Osteocyte (in vitro differentiated cells): ENCODE results near the gene SLC4A1. TPM values are rescaled to one million over a fixed set of nuclear protein-coding genes. Genes with fewer than 3 reads are reported as not detected.

Source experiments
- DNase-seq: peaks from one replicate; pipeline ENCODE4 v3.0.0; 2021; ENCODE audit warnings: mixed read lengths; ENCODE audit not compliant: unreplicated experiment; ENCODE audit errors: extremely low spot score
- H3K27ac Mint-ChIP-seq: one replicate; pipeline ENCODE4 v1.8.0; 2021; ENCODE audit warnings: mild to moderate bottlenecking, mixed read lengths; ENCODE audit not compliant: unreplicated experiment
- H3K27me3 Mint-ChIP-seq: one replicate; pipeline ENCODE4 v1.8.0; 2021; ENCODE audit warnings: mixed read lengths; ENCODE audit not compliant: unreplicated experiment
- H3K36me3 Mint-ChIP-seq: one replicate; pipeline ENCODE4 v1.8.0; 2021; ENCODE audit warnings: mixed read lengths; ENCODE audit not compliant: unreplicated experiment
- H3K4me1 Mint-ChIP-seq: one replicate; pipeline ENCODE4 v1.8.0; 2021; ENCODE audit warnings: mixed read lengths; ENCODE audit not compliant: unreplicated experiment
- H3K4me3 Mint-ChIP-seq: one replicate; pipeline ENCODE4 v1.8.0; 2021; ENCODE audit warnings: mild to moderate bottlenecking, moderate library complexity, mixed read lengths; ENCODE audit not compliant: unreplicated experiment
- H3K9me3 Mint-ChIP-seq: one replicate; pipeline ENCODE4 v1.8.0; 2021; ENCODE audit warnings: mixed read lengths; ENCODE audit not compliant: unreplicated experiment
- total RNA-seq: library from RNA; stranded (reverse); gene quantifications from 2 replicates; pipeline ENCODE4 v1.2.1, GENCODE V29; 2021
- TF ChIP-seq, protein P1 (sequence below): fragments of 200-600 bp; sonication (generic); IDR thresholded peaks from 2 replicates; pipeline ENCODE4 v1.5.0; 2021; ENCODE audit warnings: antibody characterized with exemption, mild to moderate bottlenecking, moderate library complexity

SLC4A1 gene
- total RNA-seq, 1 donor from 2014 or later: not detected

DNA sequence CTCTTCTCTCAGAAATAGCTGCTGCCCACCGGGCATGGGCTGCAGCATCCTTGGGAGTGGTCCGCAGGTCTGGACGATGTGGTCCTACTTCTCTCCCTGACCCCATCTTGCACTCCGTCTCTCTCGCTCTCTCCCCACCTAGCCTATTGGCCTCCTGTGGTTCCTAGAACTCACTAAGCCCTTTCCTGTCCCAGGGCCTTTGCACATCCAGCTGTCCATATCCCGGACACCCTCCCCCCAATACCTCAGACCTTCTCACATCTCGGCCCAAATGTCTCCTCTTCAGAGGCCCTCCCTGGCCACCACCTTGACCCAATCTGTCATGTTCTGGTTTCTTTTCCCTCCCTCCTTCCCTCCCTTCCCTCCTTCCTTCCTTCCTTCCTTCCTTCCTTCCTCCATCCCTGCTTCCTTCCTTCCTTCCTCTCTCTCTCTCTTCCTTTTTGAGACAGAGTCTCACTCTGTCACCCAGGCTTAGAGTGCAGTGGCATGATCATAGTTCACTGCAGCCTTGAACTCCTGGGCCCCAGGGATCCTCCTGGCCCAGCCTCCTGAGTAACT, 4.5 kb downstream of the SLC4A1 start:
- Mint-ChIP-seq H3K27ac (no peak overlapping the region), H3K9me3 (no peaks in the 10 kb centered on the region), H3K4me3 (no peak overlapping the region), H3K36me3 (no peaks in the 10 kb centered on the region), H3K4me1 (no peaks in the 10 kb centered on the region), H3K27me3 (peaks cover 6% of the 10 kb centered on the region)
- no peak for DNase-seq
- TF ChIP-seq, protein P1, sequence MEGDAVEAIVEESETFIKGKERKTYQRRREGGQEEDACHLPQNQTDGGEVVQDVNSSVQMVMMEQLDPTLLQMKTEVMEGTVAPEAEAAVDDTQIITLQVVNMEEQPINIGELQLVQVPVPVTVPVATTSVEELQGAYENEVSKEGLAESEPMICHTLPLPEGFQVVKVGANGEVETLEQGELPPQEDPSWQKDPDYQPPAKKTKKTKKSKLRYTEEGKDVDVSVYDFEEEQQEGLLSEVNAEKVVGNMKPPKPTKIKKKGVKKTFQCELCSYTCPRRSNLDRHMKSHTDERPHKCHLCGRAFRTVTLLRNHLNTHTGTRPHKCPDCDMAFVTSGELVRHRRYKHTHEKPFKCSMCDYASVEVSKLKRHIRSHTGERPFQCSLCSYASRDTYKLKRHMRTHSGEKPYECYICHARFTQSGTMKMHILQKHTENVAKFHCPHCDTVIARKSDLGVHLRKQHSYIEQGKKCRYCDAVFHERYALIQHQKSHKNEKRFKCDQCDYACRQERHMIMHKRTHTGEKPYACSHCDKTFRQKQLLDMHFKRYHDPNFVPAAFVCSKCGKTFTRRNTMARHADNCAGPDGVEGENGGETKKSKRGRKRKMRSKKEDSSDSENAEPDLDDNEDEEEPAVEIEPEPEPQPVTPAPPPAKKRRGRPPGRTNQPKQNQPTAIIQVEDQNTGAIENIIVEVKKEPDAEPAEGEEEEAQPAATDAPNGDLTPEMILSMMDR: no peak

DNA sequence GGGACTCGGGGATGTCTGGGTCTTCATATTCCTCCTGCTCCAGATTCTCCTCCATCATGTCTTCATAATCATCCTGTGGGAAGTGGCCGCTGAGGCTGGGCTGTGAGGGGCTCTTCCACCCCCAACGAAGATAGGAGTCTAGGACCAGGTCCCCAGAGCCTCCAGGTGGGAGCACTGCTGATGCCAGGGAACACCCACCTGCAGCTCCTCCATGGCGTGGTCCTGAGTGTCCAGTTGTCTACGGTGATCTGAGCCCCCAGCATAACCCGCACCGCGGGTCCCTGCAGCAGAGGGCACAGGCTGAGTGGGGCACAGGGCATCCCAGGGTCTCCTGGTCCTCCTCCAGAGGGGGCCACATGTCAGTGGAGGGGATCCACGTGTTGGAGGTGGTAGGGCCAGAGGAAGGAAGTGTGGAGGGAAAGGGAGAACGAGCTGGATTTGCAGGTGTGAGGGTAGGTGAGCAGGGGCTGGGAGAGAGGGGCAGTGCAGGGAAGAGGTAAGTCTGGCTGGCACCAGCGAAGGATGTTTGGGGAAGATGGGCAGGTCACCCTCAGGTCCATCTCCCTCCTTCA, 5.2 kb downstream of the SLC4A1 start:
- TF ChIP-seq, protein P1: no peak

DNA sequence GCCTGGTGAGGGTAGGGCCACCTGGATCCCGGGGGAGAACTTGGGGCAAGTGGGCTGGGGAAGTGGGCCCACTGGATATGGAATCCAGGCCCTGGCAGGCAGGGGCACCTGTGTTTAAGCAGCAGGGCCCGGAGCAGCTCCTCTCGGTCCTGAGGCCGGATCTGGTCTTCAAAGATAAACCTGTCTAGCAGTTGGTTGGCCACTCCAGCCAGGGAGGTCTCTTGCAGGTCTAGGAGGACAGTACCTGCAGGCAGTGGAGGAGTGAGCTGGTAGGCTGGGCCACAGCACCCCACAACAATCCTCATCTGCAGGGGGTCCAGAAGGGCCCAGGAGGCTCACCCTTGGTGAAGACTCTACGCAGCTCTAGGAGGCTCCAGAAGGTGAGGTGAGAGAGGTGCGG, 7.6 kb downstream of the SLC4A1 start:
- no peak overlapping the region for H3K27ac Mint-ChIP-seq
- peaks cover 18% of the 10 kb centered on the region for H3K27me3 Mint-ChIP-seq
- no peak for DNase-seq
- TF ChIP-seq, protein P1: no peak
- H3K36me3 Mint-ChIP-seq: no peaks in the 10 kb centered on the region
- no peak overlapping the region for H3K4me3 Mint-ChIP-seq
- no peaks in the 10 kb centered on the region for H3K4me1 Mint-ChIP-seq
- no peaks in the 10 kb centered on the region for H3K9me3 Mint-ChIP-seq

More for the DNA sequence above, 5.2 kb downstream of the SLC4A1 start:
- Mint-ChIP-seq H3K4me1 (no peaks in the 10 kb centered on the region), H3K9me3 (no peaks in the 10 kb centered on the region), H3K27me3 (peaks cover 5% of the 10 kb centered on the region), H3K27ac (no peak overlapping the region), H3K36me3 (no peaks in the 10 kb centered on the region), H3K4me3 (no peak overlapping the region)
- no peak for DNase-seq

DNA sequence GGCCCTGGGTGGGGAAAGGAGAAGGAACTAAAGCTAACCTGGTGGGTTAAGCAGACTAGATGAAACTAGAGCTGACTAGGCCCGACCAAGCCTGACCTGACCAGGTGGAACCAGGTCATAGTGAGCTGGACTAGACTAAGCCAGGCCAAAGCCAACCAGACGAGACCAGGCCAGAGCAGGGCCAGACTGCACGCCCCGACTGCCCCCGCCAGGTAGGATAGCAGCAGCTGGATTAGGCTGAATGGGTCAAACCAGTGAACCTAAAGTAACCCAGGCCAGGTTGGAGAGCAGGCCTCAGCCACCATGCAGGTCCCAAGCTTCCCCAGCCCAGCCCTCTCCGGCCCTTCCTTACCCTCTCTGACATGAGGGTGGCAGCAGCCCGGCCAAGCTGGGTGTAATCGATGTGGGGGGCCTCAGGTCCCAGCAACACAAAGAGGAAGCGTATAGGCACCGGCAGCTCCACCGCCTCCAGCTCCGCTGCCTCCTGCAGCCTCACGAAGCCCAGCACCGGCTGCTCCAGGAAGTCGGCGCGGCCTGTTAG, 9.1 kb downstream of the SLC4A1 start:
- no peaks in the 10 kb centered on the region for H3K9me3 Mint-ChIP-seq
- TF ChIP-seq, protein P1: no peak
- no peaks in the 10 kb centered on the region for H3K4me1 Mint-ChIP-seq
- H3K36me3 Mint-ChIP-seq: no peaks in the 10 kb centered on the region
- no peak for DNase-seq
- peaks cover 23% of the 10 kb centered on the region for H3K27me3 Mint-ChIP-seq
- H3K27ac Mint-ChIP-seq: no peak overlapping the region
- no peak overlapping the region for H3K4me3 Mint-ChIP-seq

DNA sequence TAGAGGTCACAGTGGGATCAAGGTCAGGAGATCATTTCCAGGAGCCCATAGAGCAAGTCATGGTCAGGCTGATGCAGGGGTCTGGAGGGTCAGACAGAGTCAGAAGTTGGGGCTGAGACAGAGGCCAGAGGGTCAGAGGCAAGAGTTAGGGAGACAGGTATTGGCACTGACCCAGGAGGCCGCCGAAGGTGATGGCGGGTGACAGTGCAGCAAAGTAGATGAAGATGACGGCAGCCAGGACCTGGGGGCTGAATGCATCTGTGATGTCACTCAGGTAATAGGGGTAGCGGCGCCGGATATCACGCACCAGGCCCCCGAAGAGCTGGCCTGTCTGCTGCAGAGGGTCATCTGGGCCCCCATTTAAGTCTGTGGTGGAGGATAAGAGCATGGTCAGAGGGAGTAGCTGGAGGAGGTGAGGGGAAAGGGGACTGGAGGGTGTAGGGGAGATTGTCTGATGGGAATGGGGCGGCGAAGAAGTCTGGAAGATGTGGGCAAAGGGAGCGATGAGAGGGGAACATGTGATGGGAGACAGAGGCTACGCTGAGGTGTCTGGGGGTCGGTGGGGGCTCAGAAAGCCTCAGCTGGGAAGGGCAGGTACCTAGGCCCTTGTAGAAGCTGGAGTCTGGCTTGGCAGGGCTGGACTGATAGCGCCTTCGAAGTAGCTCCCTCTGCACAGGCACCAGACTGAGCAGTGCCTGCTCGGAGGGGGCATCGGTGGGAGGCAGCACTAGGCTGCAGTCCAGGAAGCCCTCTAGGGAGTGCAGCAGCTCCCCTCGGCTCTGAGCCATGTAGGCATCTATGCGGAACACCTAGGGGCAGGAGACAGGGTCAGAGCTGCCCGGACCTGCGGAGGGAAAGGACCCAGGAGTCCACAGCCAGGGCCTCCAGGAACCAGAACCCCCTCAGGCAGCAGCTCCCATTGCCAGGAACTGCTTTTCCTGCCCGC, 9.8 kb downstream of the SLC4A1 start:
- Mint-ChIP-seq H3K27me3 (peaks cover 19% of the 10 kb centered on the region), H3K4me3 (no peak overlapping the region), H3K4me1 (no peaks in the 10 kb centered on the region), H3K36me3 (no peaks in the 10 kb centered on the region), H3K9me3 (no peaks in the 10 kb centered on the region), H3K27ac (no peak overlapping the region)
- TF ChIP-seq, protein P1: no peak
- DNase-seq: no peak
